ENCODE data around the gene TRAF7. TPM values are rescaled to one million over a fixed set of nuclear protein-coding genes. Genes with fewer than 3 reads are reported as not detected.
A peak's percentile ranks its signal among the peaks of the same experiment; 100 is the strongest.

TRAF7 gene
- total RNA-seq, 1 experiment from 2014 or later: 160 TPM

DNA sequence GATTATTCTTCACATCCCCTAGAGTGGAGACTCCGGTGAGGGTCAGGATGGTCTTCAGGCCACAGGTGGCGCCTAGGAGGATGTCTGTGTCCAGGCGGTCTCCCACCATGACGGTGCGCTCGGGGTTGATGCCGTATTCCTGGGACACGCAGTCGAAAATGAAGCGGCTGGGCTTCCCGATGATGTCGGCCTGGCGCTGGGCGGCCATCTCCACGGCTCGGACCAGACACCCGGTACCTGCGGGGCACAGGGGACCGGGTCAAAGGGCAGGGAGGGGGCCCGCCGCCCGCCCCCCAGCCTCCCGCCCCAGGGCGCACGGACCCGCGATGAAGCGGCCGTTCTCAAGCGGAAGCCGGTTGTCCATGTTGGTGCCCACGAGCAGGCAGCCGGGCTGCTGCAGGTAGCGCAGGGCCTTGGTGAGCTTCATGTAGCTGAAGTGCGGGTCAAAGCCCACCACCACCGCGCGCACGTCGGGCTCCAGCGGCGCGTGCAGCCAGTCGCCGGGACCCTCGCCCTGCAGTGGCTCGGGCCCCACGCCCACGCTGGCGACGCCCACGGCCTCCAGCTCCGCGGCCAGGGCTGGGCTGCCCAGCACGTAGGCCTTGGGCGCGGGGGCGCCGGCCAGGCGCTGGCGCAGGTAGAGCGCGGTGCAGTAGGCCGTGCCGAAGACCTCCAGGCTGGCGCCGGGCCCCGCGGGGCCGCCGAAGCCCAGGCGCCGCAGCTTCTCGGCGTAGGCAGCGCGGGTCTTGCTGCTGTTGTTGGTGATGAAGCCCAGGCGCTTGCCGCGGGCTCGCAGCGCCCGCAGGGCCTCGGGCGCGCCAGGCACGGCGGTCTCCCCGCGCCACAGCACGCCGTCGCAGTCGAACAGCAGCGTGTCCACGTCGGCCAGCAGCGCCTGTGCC, 58.5 kb downstream of the TRAF7 start:
- POLR2A ChIA-PET: interaction anchor here (0.7 to 2.7 kb wide), 6 partner anchors 16 to 274 kb away, joined by 3 to 17 read pairs (median 8); partner anchors contain the start of genes ECI1, RPS2 and TRAF7
- Histone ChIP-seq H2AFZ (ENCODE audit: low read depth, low read length, poor library complexity, severe bottlenecking) (no peak overlapping the region), H4K20me1 (ENCODE audit: insufficient read depth) (peaks cover 9% of the 10 kb centered on the region; the same call in 1 of the 2 replicates), H3K9me2 (ENCODE audit: insufficient read depth) (no peaks in the 10 kb centered on the region), H3K27me3 (ENCODE audit: insufficient read depth, low read length) (no peaks in the 10 kb centered on the region), H3K4me1 (ENCODE audit: control insufficient read depth in 1 of 2, insufficient read depth in 2 of 2, low read length in 2 of 2) (peaks cover 23 to 37% of the 10 kb centered on the region in 2 experiments), H3K9me3 (ENCODE audit: control insufficient read depth in 1 of 2, insufficient read depth in 1 of 2, low read depth in 1 of 2, low read length in 2 of 2) (no peaks in the 10 kb centered on the region), H3K79me2 (ENCODE audit: insufficient read depth, low read length) (peaks cover 33% of the 10 kb centered on the region), H3K27ac (ENCODE audit: low read depth, low read length) (peak overlapping the region; percentile 98), H3K4me3 (replicated peaks in 1 of 2; ENCODE audit: low read depth in 1 of 2, low read length in 2 of 2) (peak overlapping the region; percentile 62 to 84), H3K4me2 (ENCODE audit: low read length) (peak overlapping the region; percentile 99), H3K9ac (ENCODE audit: low read length) (peak overlapping the region; percentile 92), H3K36me3 (ENCODE audit: control insufficient read depth in 1 of 2, insufficient read depth in 2 of 2, low read length in 2 of 2) (peaks cover 0 to 14% of the 10 kb centered on the region in 2 experiments; a peak in 2 of 4 replicates)
- intact Hi-C loops (cut with micrococcal nuclease): no loop called here
- RAD21 ChIA-PET (ENCODE audit: low non-redundant PET in 1 of 2, low total read pairs in 2 of 2, uncharacterized antibody in 2 of 2, unreplicated experiment in 2 of 2): interaction anchor here in 1 of 2 experiments (1.0 kb wide), 1 partner anchor 19 kb away, joined by 5 read pairs; no protein-coding TSS in a partner anchor
- BruUV-seq (replicated peaks): no TSS peak
- peak; percentile 0; the same call in 1 of the 2 replicates for ATAC-seq
- CTCF ChIA-PET: interaction anchor here (1.6 to 2.3 kb wide), 2 partner anchors 19 to 38 kb away, joined by 7 to 13 read pairs; partner anchors contain the start of gene ECI1
- TF ChIP-seq, protein P1, sequence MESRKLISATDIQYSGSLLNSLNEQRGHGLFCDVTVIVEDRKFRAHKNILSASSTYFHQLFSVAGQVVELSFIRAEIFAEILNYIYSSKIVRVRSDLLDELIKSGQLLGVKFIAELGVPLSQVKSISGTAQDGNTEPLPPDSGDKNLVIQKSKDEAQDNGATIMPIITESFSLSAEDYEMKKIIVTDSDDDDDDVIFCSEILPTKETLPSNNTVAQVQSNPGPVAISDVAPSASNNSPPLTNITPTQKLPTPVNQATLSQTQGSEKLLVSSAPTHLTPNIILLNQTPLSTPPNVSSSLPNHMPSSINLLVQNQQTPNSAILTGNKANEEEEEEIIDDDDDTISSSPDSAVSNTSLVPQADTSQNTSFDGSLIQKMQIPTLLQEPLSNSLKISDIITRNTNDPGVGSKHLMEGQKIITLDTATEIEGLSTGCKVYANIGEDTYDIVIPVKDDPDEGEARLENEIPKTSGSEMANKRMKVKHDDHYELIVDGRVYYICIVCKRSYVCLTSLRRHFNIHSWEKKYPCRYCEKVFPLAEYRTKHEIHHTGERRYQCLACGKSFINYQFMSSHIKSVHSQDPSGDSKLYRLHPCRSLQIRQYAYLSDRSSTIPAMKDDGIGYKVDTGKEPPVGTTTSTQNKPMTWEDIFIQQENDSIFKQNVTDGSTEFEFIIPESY (IDR thresholded peaks at IDR 0.05; ENCODE audit: extremely low read depth, insufficient replicate concordance, low read length): no peak
- peak; percentile 97 for TF ChIP-seq ZFX (IDR thresholded peaks at IDR 0.05)
- no peak for DNase-seq (ENCODE audit: low read depth, low spot score)

DNA sequence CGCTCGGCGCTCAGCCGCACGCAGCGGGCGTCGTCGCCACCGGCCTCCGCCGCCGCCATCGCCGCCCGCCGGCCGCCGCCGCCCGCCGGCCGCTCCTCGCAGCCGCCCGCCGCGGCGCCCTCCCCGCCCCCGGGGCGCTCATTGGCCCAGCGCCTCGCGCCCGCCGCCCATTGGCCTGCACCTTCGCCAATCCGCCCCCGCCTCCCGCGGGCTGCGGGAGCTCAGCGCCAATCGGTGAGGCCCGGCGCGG, 59.1 kb downstream of the TRAF7 start, which contains the start of gene PGP:
Gene PGP, minus strand, starts transcription at position 122 of the 250 bp plus-strand sequence. Its CDS starts 63 bp downstream, at position 59.
- ATAC-seq: peak; percentile 79
- Histone ChIP-seq H3K4me3 (replicated peaks in 1 of 2; ENCODE audit: low read depth in 1 of 2, low read length in 2 of 2) (peak within 1 kb of the TSS; percentile 62 to 84), H3K36me3 (ENCODE audit: control insufficient read depth in 1 of 2, insufficient read depth in 2 of 2, low read length in 2 of 2) (peaks cover 0 to 14% of the 10 kb centered on the region in 2 experiments; a peak in 2 of 4 replicates), H4K20me1 (ENCODE audit: insufficient read depth) (peaks cover 9% of the 10 kb centered on the region; the same call in 1 of the 2 replicates), H3K9me3 (ENCODE audit: control insufficient read depth in 1 of 2, insufficient read depth in 1 of 2, low read depth in 1 of 2, low read length in 2 of 2) (no peaks in the 10 kb centered on the region), H3K9ac (ENCODE audit: low read length) (peak within 1 kb of the TSS; percentile 93), H3K4me2 (ENCODE audit: low read length) (peak within 1 kb of the TSS; percentile 99), H3K9me2 (ENCODE audit: insufficient read depth) (no peaks in the 10 kb centered on the region), H2AFZ (ENCODE audit: low read depth, low read length, poor library complexity, severe bottlenecking) (no peak within 1 kb of the TSS), H3K27ac (ENCODE audit: low read depth, low read length) (peak within 1 kb of the TSS; percentile 98), H3K4me1 (ENCODE audit: control insufficient read depth in 1 of 2, insufficient read depth in 2 of 2, low read length in 2 of 2) (peaks cover 23 to 37% of the 10 kb centered on the region in 2 experiments), H3K27me3 (ENCODE audit: insufficient read depth, low read length) (no peaks in the 10 kb centered on the region), H3K79me2 (ENCODE audit: insufficient read depth, low read length) (peaks cover 33% of the 10 kb centered on the region)
- BruUV-seq (replicated peaks): no TSS peak
- DNase-seq (ENCODE audit: low read depth, low spot score): no peak
- ChIA-PET POLR2A (interaction anchor here (0.7 to 2.7 kb wide), 7 partner anchors 16 to 273 kb away, joined by 3 to 17 read pairs (median 8); partner anchors contain the start of genes ECI1, RPS2 and TRAF7), CTCF (interaction anchor here (1.6 to 2.3 kb wide), 2 partner anchors 20 to 37 kb away, joined by 7 to 13 read pairs; partner anchors contain the start of gene ECI1), RAD21 (ENCODE audit: low non-redundant PET in 1 of 2, low total read pairs in 2 of 2, uncharacterized antibody in 2 of 2, unreplicated experiment in 2 of 2) (interaction anchor here in 1 of 2 experiments (1.0 kb wide), 1 partner anchor 20 kb away, joined by 5 read pairs; no protein-coding TSS in a partner anchor)
- intact Hi-C loops (cut with micrococcal nuclease): no loop called here
- TF ChIP-seq POLR2AphosphoS5 (IDR thresholded peaks at IDR 0.05; ENCODE audit: low read depth, low read length): no peak
- no peak for TF ChIP-seq FOSL1 (IDR thresholded peaks at IDR 0.05; ENCODE audit: low read depth)
- peak; percentile 88 for TF ChIP-seq EGR1 (IDR thresholded peaks at IDR 0.05; ENCODE audit: low read depth)
- no peak for TF ChIP-seq SRF (IDR thresholded peaks at IDR 0.05; ENCODE audit: low read depth)
- no peak for TF ChIP-seq CEBPB (IDR thresholded peaks at IDR 0.05; ENCODE audit: low read depth)
- TF ChIP-seq EZH2 (IDR thresholded peaks at IDR 0.05): no peak
